SU-DHL-6 (cell line): ENCODE results near the gene GRK3.

Experiments used
- EZH2phosphoT487 ChIP-seq: fragments of 200-600 bp; sonication (generic), shearing (Covaris generic); conservative IDR thresholded peaks from 2 replicates; pipeline ENCODE4 v1.6.1; 2018; ENCODE audit warnings: mild to moderate bottlenecking, antibody characterized with exemption, low read length, moderate library complexity, mixed read lengths
- TF ChIP-seq, protein P1 (sequence below): fragments of 200-600 bp; sonication (generic); IDR thresholded peaks from one replicate; pipeline ENCODE4 v1.5.1; 2017; ENCODE audit warnings: antibody characterized with exemption, mild to moderate bottlenecking, low read length, moderate library complexity; ENCODE audit not compliant: insufficient read depth, poor library complexity, severe bottlenecking

DNA sequence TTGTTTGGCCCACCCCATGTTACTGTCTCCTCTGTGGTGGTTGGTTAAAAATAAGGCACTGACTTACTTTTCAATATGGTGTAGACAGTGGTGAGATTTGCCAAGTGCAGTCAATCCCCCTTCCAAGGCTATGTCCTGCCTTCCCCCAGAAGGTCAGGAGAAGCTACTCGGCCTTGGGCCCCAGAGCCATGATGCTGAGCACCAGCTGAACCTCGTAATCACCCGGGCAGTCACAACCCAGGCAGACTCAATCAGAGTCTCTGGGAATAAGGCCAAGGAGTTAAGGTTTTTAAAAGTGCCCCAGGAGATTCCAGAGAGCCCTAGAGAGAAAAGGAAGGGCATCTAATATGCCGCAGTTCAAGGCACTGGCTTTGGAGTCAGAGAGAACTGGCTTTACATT lies 201.3 kb downstream of the GRK3 start:
- TF ChIP-seq, protein P1, sequence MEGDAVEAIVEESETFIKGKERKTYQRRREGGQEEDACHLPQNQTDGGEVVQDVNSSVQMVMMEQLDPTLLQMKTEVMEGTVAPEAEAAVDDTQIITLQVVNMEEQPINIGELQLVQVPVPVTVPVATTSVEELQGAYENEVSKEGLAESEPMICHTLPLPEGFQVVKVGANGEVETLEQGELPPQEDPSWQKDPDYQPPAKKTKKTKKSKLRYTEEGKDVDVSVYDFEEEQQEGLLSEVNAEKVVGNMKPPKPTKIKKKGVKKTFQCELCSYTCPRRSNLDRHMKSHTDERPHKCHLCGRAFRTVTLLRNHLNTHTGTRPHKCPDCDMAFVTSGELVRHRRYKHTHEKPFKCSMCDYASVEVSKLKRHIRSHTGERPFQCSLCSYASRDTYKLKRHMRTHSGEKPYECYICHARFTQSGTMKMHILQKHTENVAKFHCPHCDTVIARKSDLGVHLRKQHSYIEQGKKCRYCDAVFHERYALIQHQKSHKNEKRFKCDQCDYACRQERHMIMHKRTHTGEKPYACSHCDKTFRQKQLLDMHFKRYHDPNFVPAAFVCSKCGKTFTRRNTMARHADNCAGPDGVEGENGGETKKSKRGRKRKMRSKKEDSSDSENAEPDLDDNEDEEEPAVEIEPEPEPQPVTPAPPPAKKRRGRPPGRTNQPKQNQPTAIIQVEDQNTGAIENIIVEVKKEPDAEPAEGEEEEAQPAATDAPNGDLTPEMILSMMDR: no peak
- no peak for TF ChIP-seq EZH2phosphoT487
